Trophoblast cell (in vitro differentiated cells and primary cell): ENCODE results near the gene MPZL1.

Experiments used
- DNase-seq, 2 donors: peaks; one replicate each; pipeline ENCODE4 v3.0.0-alpha.2; 2016
- H2AFZ ChIP-seq: 2 replicates; pipeline ENCODE4 v1.6.1; 2013; ENCODE audit warnings: low read length, moderate library complexity, mild to moderate bottlenecking; ENCODE audit not compliant: insufficient read depth, poor library complexity
- H2AK5ac ChIP-seq: 2 replicates; pipeline ENCODE4 v1.6.1; 2013; ENCODE audit warnings: mild to moderate bottlenecking, low read length
- H2BK120ac ChIP-seq: 2 replicates; pipeline ENCODE4 v1.6.1; 2013; ENCODE audit warnings: low read length, mild to moderate bottlenecking, moderate library complexity; ENCODE audit not compliant: insufficient read depth, poor library complexity
- H2BK12ac ChIP-seq: 2 replicates; pipeline ENCODE4 v1.6.1; 2013; ENCODE audit warnings: mild to moderate bottlenecking, low read length, moderate library complexity
- H2BK5ac ChIP-seq: 2 replicates; pipeline ENCODE4 v1.6.1; 2013; ENCODE audit warnings: low read length, low read depth, moderate library complexity, mild to moderate bottlenecking; ENCODE audit not compliant: poor library complexity
- H3K14ac ChIP-seq: 2 replicates; pipeline ENCODE4 v1.6.1; 2013; ENCODE audit warnings: mild to moderate bottlenecking, low read length
- H3K18ac ChIP-seq: 2 replicates; pipeline ENCODE4 v1.6.1; 2013; ENCODE audit warnings: mild to moderate bottlenecking, low read length
- H3K23ac ChIP-seq: 2 replicates; pipeline ENCODE4 v1.6.1; 2013; ENCODE audit warnings: low read length
- H3K27ac ChIP-seq: 2 replicates; pipeline ENCODE4 v1.5.1; 2013; ENCODE audit warnings: low read depth, mild to moderate bottlenecking, inconsistent platforms, low read length, moderate library complexity
- H3K27me3 ChIP-seq: 2 replicates; pipeline ENCODE4 v1.6.1; 2013; ENCODE audit warnings: inconsistent platforms, mild to moderate bottlenecking, low read length, moderate library complexity; ENCODE audit not compliant: insufficient read depth
- H3K36me3 ChIP-seq, 2 experiments: 1 replicate in 1 of 2; 2 replicates in 1 of 2; pipeline ENCODE4 v1.6.1; 2013; ENCODE audit warnings: low read length in 2 of 2, mild to moderate bottlenecking in 2 of 2, moderate library complexity in 1 of 2; ENCODE audit not compliant: insufficient read depth in 2 of 2, control insufficient read depth in 1 of 2
- H3K4ac ChIP-seq: 2 replicates; pipeline ENCODE4 v1.6.1; 2013; ENCODE audit warnings: low read depth, mild to moderate bottlenecking, low read length, moderate library complexity
- H3K4me1 ChIP-seq, 2 experiments: 1 replicate in 1 of 2; 2 replicates in 1 of 2; pipeline ENCODE4 v1.6.1; 2013; ENCODE audit warnings: low read length in 2 of 2, mild to moderate bottlenecking in 2 of 2, moderate library complexity in 1 of 2; ENCODE audit not compliant: insufficient read depth in 2 of 2, control insufficient read depth in 1 of 2
- H3K4me2 ChIP-seq: 2 replicates; pipeline ENCODE4 v1.6.1; 2013; ENCODE audit warnings: inconsistent platforms, mild to moderate bottlenecking, low read length, moderate library complexity
- H3K4me3 ChIP-seq: 2 replicates; pipeline ENCODE4 v1.5.1; 2013; ENCODE audit warnings: mild to moderate bottlenecking, low read depth, low read length, inconsistent platforms
- H3K79me1 ChIP-seq: one replicate; pipeline ENCODE4 v1.6.1; 2013; ENCODE audit warnings: low read length
- H3K79me2 ChIP-seq: 2 replicates; pipeline ENCODE4 v1.6.1; 2013; ENCODE audit warnings: low read length, mild to moderate bottlenecking; ENCODE audit not compliant: control insufficient read depth, insufficient read depth, poor library complexity
- H3K9ac ChIP-seq: 2 replicates; pipeline ENCODE4 v1.6.1; 2013; ENCODE audit warnings: mild to moderate bottlenecking, low read length
- H3K9me3 ChIP-seq: 2 replicates; pipeline ENCODE4 v1.6.1; 2013; ENCODE audit warnings: low read depth, mild to moderate bottlenecking, control low read depth, inconsistent platforms, low read length; ENCODE audit not compliant: insufficient read depth
- H4K12ac ChIP-seq: 2 replicates; pipeline ENCODE4 v1.6.1; 2013; ENCODE audit warnings: low read depth, mild to moderate bottlenecking, low read length, moderate library complexity
- H4K8ac ChIP-seq: 2 replicates; pipeline ENCODE4 v1.6.1; 2013; ENCODE audit warnings: low read depth, mild to moderate bottlenecking, low read length, moderate library complexity
- H4K91ac ChIP-seq: one replicate; pipeline ENCODE4 v1.6.1; 2013; ENCODE audit warnings: low read depth, mild to moderate bottlenecking, low read length, moderate library complexity
- WGBS: extraction: QIAGEN DNeasy Blood & Tissue Kit; methylation state at CpG from one replicate; pipeline ENCODE4 v1.1.7; 2013; ENCODE audit warnings: missing lambda C conversion rate; ENCODE audit not compliant: insufficient read length, insufficient coverage; ENCODE audit errors: extremely low coverage; 5-methylcytosine and 5-hydroxymethylcytosine counted together

The MPZL1 gene

DNA sequence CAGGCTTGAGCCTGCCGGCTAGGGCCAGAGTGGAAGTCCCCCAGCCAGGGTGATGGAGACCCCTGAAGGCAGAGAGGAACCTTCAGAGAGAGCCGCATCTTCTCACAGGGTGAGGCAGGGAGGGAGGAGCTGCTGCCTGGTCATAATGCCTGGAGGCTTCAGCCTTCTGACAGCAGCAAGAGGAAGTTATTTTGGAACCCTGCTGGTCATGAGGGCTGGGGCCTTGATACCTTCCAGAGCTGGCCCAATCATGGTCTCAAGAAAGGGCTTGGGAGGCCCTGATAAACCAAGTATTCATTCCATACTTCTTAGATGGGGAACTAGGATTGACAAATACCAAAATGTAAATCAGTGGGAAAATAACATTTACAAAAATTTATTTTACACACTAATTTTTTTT is 26.6 kb upstream of the MPZL1 start:
- Histone ChIP-seq H3K4ac (no peak overlapping the region), H3K14ac (no peak overlapping the region), H2BK12ac (no peak overlapping the region), H3K9ac (no peak overlapping the region), H4K12ac (no peak overlapping the region), H3K27me3 (no peaks in the 10 kb centered on the region), H3K23ac (no peak overlapping the region), H2BK5ac (no peak overlapping the region), H3K79me1 (peaks cover 12% of the 10 kb centered on the region), H3K9me3 (no peaks in the 10 kb centered on the region), H2AK5ac (no peak overlapping the region), H3K18ac (no peak overlapping the region), H2AFZ (no peak overlapping the region), H3K4me2 (no peak overlapping the region), H4K8ac (no peak overlapping the region), H3K36me3 (no peaks in the 10 kb centered on the region), H3K79me2 (no peaks in the 10 kb centered on the region), H2BK120ac (no peak overlapping the region), H3K27ac (peak overlapping the region; percentile 70), H3K4me1 (peaks cover 24 to 27% of the 10 kb centered on the region in 2 experiments), H3K4me3 (no peak overlapping the region), H4K91ac (no peak overlapping the region)
- peak; percentile 94 to 97 for DNase-seq
- WGBS, result no CpG with 5 or more reads among the region's 2 CpGs

DNA sequence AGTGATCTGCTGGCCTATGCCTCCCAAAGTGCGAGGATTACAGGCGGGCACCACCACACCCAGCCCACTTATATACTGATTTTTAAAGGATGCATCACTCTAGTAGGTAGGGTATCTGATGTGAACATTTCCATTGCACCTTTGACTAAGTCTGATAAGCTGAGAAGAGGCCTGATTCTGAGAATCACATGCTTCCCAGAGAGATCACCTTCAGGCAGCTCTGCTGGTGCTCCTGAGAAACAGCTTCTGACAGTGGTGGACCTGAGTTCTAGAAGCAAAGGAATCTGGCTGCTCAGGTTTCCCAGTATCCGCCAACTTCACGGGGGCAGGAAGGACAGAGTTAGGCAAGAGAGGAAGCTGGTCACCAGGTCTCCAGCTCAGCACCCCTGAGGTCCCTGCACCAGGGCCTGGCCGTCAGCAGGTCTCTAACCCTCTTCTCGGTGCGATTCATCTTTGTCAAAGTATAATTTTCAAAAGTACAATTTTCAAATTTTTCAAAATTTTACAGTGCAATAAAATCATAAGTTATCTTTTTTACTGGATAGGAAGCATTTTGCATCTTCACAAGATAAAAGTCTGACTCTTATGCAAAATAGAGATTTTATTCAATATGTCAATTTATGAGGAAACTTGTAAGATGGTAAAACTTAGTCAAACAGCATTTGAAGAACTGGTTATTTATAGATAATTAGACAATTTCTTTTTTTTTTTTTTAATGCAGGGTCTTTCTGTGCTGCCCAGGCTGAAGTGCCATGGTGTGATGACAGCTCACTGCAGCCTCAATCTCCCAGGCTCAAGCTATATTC is 25.8 kb upstream of the MPZL1 start:
- Histone ChIP-seq H3K4me2 (no peak overlapping the region), H3K79me2 (no peaks in the 10 kb centered on the region), H3K23ac (no peak overlapping the region), H3K14ac (peak overlapping the region; percentile 71), H4K8ac (peak overlapping the region; percentile 45), H3K9ac (no peak overlapping the region), H3K79me1 (peaks cover 12% of the 10 kb centered on the region), H3K4me1 (peaks cover 23 to 25% of the 10 kb centered on the region in 2 experiments), H2BK120ac (peak overlapping the region; percentile 20), H2AFZ (no peak overlapping the region), H2AK5ac (no peak overlapping the region), H3K27me3 (no peaks in the 10 kb centered on the region), H4K91ac (peak overlapping the region; percentile 38), H3K18ac (peak overlapping the region; percentile 15), H2BK5ac (peak overlapping the region; percentile 31), H4K12ac (no peak overlapping the region), H3K4ac (no peak overlapping the region), H3K27ac (peak overlapping the region; percentile 70), H3K36me3 (no peaks in the 10 kb centered on the region), H3K4me3 (no peak overlapping the region), H2BK12ac (peak overlapping the region; percentile 7), H3K9me3 (no peaks in the 10 kb centered on the region)
- DNase-seq, result peak; percentile 89 to 95
- no CpG with 5 or more reads among the region's 7 CpGs for WGBS

DNA sequence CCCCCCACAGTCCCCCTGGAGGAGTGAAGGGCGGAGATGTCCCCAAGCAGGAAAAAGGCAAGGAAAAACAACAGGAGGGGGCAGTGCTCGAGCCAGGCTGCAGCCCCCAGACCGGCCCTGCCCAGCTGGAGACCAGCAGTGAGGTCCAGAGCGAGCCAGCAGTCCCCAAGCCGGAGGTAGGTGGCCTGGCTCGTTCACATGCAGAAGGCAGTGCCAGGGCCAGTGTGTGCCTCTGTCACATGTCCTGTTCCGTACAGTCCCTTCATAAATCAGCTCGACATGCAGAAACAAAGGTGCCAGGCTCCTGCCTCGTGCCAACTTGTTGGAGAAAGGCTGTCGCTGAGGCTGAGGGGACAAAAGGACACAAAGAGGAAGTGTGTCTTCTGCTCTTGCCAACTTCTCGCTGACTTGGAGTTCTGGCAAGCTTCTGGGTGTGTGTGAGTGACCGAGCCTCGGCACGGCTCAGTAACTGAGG is 24.1 kb upstream of the MPZL1 start:
- no CpG with 5 or more reads among the region's 14 CpGs for WGBS
- Histone ChIP-seq H3K9ac (no peak overlapping the region), H2BK120ac (no peak overlapping the region), H4K8ac (no peak overlapping the region), H3K14ac (no peak overlapping the region), H3K4me1 (peaks cover 23 to 26% of the 10 kb centered on the region in 2 experiments), H2BK5ac (no peak overlapping the region), H3K18ac (no peak overlapping the region), H3K9me3 (no peaks in the 10 kb centered on the region), H3K79me2 (no peaks in the 10 kb centered on the region), H2AFZ (no peak overlapping the region), H2BK12ac (peak overlapping the region; percentile 12), H3K4me2 (no peak overlapping the region), H3K4me3 (no peak overlapping the region), H3K23ac (no peak overlapping the region), H3K27me3 (no peaks in the 10 kb centered on the region), H3K27ac (no peak overlapping the region), H4K12ac (no peak overlapping the region), H4K91ac (no peak overlapping the region), H3K79me1 (peaks cover 10% of the 10 kb centered on the region), H3K36me3 (no peaks in the 10 kb centered on the region), H2AK5ac (no peak overlapping the region), H3K4ac (no peak overlapping the region)
- DNase-seq, result no peak

DNA sequence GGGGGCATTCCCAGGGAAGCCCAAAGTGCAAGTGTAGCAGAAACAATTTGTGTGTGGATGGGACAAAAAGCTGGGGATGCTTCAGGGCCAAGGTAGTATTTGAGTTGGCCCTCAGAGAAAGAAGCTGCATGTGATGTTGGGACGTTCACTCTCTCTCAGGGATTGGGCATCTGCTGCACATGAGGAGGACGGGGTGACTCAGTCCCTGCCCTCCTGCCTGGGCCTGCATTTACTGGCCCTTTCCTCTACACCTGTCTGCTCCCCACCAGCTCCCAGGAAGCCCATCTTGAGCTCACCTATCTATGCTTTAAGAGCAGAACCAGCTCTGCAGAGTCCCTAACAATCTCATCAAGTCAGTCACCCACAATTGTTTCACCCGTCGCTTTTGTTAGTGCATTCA is 23.5 kb upstream of the MPZL1 start:
- H4K8ac ChIP-seq, result no peak overlapping the region
- no peak overlapping the region for H4K91ac ChIP-seq
- no peaks in the 10 kb centered on the region for H3K27me3 ChIP-seq
- H3K4ac ChIP-seq, result no peak overlapping the region
- no peak overlapping the region for H3K9ac ChIP-seq
- H2AK5ac ChIP-seq, result no peak overlapping the region
- H2BK5ac ChIP-seq, result no peak overlapping the region
- no peak for DNase-seq
- peaks cover 19 to 23% of the 10 kb centered on the region in 2 experiments for H3K4me1 ChIP-seq
- H4K12ac ChIP-seq, result no peak overlapping the region
- WGBS, result no CpG with 5 or more reads among the region's 4 CpGs
- no peak overlapping the region for H3K18ac ChIP-seq
- H3K4me2 ChIP-seq, result no peak overlapping the region
- no peak overlapping the region for H3K14ac ChIP-seq
- H2AFZ ChIP-seq, result no peak overlapping the region
- peaks cover 10% of the 10 kb centered on the region for H3K79me1 ChIP-seq
- no peak overlapping the region for H3K4me3 ChIP-seq
- H3K27ac ChIP-seq, result no peak overlapping the region
- no peaks in the 10 kb centered on the region for H3K79me2 ChIP-seq
- H2BK120ac ChIP-seq, result no peak overlapping the region
- no peak overlapping the region for H2BK12ac ChIP-seq
- no peak overlapping the region for H3K23ac ChIP-seq
- H3K9me3 ChIP-seq, result no peaks in the 10 kb centered on the region
- H3K36me3 ChIP-seq, result no peaks in the 10 kb centered on the region
